GM18907 (cell line): ENCODE data around the gene PUS1.
A peak's percentile ranks its signal among the peaks of the same experiment; 100 is the strongest.
"Not testable (repeated sequence)": the region's sequence is repeated elsewhere in the genome, so short reads cannot be mapped to it uniquely, and the experiment has no call there.

Experiments
- ATAC-seq: cut with Tn5 transposase; IDR thresholded peaks from one replicate; pipeline ENCODE4 v1.9.1; 2021; ENCODE audit warnings: mild to moderate bottlenecking, moderate library complexity; ENCODE audit not compliant: unreplicated experiment

PUS1 gene

GRCh38 chr12:131930510-131930909, 1.4 kb downstream of the PUS1 start:
- ATAC-seq = no peak

GRCh38 chr12:131933387-131933786, 4.3 kb downstream of the PUS1 start:
- no peak for ATAC-seq

GRCh38 chr12:131934535-131934934, 5.5 kb downstream of the PUS1 start:
- ATAC-seq = no peak

- no peak for ATAC-seq
These were observed 9.0 kb downstream of the PUS1 start for GRCh38 chr12:131938082-131938481.

DNA sequence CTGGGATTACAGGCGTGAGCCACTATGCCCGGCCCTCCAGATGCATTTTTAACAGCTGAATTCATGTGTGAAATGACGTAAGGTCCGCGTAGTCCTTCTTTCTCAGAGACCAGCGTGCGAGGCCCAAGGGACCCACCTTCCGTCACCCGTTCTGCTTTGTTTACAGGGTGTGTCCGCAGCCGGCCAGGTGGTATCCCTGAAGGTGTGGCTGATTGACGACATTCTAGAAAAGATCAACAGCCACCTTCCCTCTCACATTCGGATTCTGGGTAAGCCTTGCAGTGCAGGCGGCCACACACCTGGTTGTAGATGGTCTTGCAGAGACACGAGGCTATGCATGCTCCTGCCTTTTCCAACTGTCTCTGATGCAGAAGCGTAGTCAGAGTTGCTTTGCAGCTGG, 9.9 kb downstream of the PUS1 start:
- no peak for ATAC-seq

DNA sequence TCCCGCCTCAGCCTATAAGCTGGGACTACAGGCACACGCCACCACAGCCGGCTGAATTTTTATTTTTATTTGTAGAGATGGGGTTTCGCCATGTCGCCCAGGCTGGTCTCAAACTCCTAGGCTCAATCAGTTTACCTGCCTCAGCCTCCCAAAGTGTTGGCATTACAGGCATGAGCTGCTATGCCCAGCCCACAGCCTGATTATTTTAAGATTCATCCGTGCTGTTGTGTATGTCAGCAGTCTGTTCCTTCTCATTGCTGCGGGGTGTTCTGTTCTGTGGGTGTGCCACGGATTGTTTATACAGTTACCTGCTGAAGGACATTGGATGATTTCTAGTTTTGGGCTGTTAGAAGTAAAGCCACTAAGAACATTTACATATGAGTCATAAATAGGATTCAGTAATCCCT, 11.1 kb downstream of the PUS1 start:
- ATAC-seq = no peak

- ATAC-seq = no peak
These were observed 12.3 kb downstream of the PUS1 start for GRCh38 chr12:131941116-131941986.

DNA sequence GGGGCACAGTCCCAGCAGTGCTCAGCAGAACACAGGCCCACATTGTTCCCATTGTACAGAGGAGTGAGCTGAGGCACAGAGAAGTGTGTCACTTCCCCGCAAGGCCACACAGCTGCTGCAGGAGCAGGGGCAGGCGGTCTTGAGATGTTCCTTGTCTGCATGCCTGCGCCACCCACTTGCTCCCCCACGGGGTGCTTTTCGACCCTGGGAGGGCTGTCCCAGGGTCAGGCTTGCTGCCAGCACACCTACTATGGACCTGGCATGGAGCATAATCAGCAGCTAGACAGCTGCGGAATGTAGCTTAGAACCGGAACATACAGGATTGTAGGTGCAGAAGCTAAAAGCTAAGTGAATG, 12.9 kb downstream of the PUS1 start:
- no peak for ATAC-seq

GRCh38 chr12:131942671-131943070, 13.6 kb downstream of the PUS1 start:
- ATAC-seq = no peak

DNA sequence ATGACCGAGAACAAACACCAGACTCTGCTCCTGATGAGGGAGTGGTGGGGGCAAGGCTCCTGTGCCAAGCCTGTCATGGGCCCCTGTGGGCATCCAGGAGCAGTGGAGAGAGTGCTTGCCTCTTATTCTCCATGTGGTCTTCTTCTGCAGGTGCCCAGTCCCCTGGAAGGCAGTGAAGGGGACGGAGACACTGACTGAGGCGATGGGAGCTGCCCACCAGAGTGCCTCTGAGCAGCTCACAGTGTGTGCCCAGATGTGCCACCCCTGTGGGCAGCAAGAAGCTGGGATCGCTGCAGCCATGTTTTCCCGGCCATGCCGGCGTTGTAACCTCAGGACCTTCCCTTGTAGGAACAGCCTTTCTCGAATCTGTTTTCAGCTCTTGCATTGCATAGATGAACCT, 14.3 kb downstream of the PUS1 start:
- no peak for ATAC-seq

- no peak for ATAC-seq
These were observed 14.8 kb downstream of the PUS1 start for GRCh38 chr12:131943876-131944275.

DNA sequence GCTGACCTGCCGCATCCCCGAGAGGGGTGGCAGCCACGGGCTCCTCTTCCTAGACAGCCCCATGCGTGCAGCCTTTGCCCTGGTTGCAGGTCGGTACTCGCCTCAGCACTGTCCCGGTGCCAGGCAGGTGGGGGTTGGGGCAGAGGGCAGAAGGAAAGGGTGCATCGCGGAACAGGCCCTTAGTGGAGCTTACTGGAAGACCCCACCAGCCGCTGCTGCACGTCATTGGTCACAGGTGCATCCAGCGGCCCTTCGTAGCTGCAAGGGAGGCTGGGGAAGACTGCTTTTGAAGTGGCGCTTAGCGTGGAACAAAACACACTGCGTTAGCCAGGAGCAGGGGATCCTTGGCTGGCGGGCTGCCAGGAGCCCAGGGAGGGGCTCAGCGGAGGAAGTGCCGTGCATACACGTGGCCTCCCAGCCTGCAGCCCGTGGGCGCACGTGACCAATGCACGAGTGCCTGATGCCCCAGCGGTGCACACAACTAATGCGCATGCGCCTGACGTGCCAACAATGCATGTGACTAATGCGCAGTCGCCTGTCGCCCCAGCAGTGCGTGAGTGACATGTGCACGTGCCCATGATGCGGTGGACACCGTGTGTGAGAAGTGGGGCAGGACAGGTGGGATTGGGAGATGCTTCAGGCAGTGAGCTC, 15.7 kb downstream of the PUS1 start:
- no peak for ATAC-seq

DNA sequence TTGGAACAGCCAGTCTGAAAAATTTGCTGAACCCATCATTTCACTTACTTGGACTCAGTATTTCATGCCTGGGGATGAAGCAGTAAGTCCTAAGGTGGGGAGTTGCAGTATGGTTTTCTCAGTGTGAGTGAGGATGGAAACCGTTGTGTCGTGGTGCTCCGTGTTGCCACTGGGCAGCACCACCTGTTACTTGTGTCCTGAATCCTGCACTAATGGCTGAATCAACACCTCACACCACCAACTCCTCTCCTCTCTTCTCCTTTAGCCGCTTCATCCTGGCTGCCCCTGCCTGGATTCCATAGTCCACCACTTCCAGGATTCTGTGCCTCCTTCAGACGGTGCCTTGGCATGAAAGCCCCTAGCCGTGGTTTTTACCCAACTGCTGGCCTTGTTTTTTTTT, 17.7 kb downstream of the PUS1 start:
- no peak for ATAC-seq

GRCh38 chr12:131947482-131948027, 18.5 kb downstream of the PUS1 start:
- ATAC-seq = no peak

- ATAC-seq = no peak
These were observed 19.2 kb downstream of the PUS1 start for GRCh38 chr12:131948166-131948712.

- not testable (repeated sequence) for ATAC-seq
These were observed 19.8 kb downstream of the PUS1 start for GRCh38 chr12:131948713-131949430.

- peak; percentile 89 for ATAC-seq
These were observed 20.5 kb downstream of the PUS1 start, which contains the start of gene EP400 for GRCh38 chr12:131949431-131950181. Gene EP400 (plus strand): TSS chr12:131949942. CDS start chr12:131960620, 10,678 bp downstream.

DNA sequence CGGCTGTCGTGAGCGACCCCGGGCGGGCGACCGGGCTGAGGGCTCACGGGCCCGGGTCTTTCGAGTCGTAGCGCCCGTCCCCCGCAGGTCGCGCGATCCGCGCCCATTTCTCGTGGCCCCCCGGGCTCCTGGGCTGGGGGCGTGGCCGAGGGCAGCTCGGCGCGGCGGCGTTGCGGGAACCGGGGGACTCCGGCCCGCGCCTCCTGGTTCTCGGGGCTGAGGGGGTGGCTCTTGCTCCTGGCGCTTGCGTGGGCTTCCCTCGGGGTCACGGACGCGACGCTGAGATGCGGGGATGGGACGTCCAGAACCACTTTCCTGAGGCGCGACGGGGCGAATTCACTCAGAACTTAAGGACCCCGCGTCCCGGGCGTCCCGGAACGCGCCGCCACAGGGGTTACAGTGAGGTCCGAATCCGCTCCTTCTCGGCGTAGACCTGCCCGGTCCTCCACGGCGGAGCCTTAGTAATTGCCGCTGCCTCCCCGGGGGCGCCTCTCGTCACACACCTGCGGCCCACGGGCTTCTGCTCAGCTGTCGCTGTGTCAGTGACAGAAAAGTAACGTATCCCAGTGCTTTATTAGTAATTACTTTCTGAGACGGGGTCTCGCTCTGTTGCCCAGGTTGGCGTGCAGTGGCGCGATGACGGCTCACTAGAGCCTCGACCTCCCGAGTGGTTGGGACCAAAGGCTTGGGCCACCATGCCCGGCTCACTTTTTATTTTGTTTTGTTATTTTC, 21.3 kb downstream of the PUS1 start:
- peak; percentile 32 for ATAC-seq

DNA sequence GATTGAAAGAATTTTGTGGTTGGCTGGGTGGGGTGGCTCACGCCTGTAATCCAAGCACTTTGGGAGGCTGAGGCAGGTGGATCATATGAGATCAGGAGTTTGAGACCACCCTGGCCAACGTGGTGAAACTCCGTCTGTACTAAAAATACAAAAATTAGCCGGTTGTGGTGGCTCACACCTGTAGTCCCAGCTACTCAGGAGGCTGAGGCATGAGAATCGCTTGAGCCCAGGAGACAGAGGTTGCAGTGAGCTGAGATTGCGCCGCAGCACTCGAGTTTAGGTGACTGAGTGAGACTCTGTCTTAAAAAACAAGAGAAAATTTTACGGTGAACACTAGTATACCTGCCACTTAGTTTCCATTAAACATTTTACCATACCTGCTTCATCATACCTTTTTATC, 24.7 kb downstream of the PUS1 start:
- ATAC-seq = not testable (repeated sequence)

- ATAC-seq = not testable (repeated sequence)
These were observed 25.4 kb downstream of the PUS1 start for GRCh38 chr12:131954460-131954859.
